WERI-Rb-1 (cell line): ENCODE data around the gene MYOT.

Experiments
- DNase-seq: peaks from one replicate; pipeline ENCODE4 v3.0.0-alpha.2; 2020
- H3K27ac ChIP-seq: fragments of 250-450 bp; sonication (Bioruptor Pico); 2 replicates; pipeline ENCODE4 v1.5.1; 2020; ENCODE audit warnings: mild to moderate bottlenecking, moderate library complexity
- H3K27me3 ChIP-seq: fragments of 250-450 bp; sonication (Bioruptor Pico); 2 replicates; pipeline ENCODE4 v1.5.1; 2021; ENCODE audit warnings: mild to moderate bottlenecking, low read depth, moderate library complexity; ENCODE audit not compliant: insufficient read depth, severe bottlenecking
- H3K36me3 ChIP-seq: fragments of 250-450 bp; sonication (Bioruptor Pico); 2 replicates; pipeline ENCODE4 v1.5.1; 2020; ENCODE audit warnings: mild to moderate bottlenecking, moderate library complexity
- H3K4me3 ChIP-seq: 2 replicates; pipeline ENCODE4 v1.5.1; 2011; ENCODE audit warnings: low read depth, mild to moderate bottlenecking, control low read depth, low read length
- H3K9me3 ChIP-seq: fragments of 250-450 bp; sonication (Bioruptor Pico); 2 replicates; pipeline ENCODE4 v1.5.1; 2021; ENCODE audit warnings: mild to moderate bottlenecking, moderate library complexity; ENCODE audit not compliant: severe bottlenecking
- CTCF ChIP-seq: IDR thresholded peaks from 2 replicates; pipeline ENCODE4 v1.5.1; 2011; ENCODE audit warnings: low read depth, mild to moderate bottlenecking, control low read depth, inconsistent platforms, low read length

The MYOT gene

GRCh38 chr5:137867664-137868063 is at the start of gene MYOT:
MYOT (plus strand) TSS chr5:137867860; CDS start chr5:137870652, 2,792 bp downstream.
- no peak for TF ChIP-seq CTCF
- no peak within 1 kb of the TSS for H3K27ac ChIP-seq
- H3K4me3 ChIP-seq: no peak within 1 kb of the TSS
- no peaks in the 10 kb centered on the region for H3K27me3 ChIP-seq
- H3K9me3 ChIP-seq: no peaks in the 10 kb centered on the region
- no peaks in the 10 kb centered on the region for H3K36me3 ChIP-seq
- DNase-seq: peak; percentile 13

DNA sequence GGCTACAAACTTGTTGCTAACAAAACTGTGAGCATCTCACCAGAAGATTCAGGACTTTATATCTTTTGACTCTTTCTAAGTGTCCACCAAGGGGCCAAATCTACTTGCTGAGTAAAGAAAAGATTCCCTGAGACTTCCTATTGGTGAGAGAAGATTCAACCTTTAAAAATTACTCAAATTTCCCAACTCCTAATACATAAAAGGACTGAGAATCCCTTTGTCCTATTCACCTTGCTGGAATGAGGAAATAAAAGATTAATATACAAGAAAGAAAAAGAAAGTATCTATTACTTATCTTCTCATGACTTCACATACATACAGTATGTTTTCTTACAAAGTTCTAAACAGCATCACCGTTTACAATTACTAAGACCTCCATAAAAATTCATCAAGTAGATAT is 47.9 kb upstream of the MYOT start:
- Histone ChIP-seq H3K36me3 (no peaks in the 10 kb centered on the region), H3K4me3 (no peak overlapping the region), H3K27me3 (no peaks in the 10 kb centered on the region), H3K27ac (no peak overlapping the region), H3K9me3 (peaks cover 2% of the 10 kb centered on the region)
- no peak for DNase-seq
- TF ChIP-seq CTCF: no peak

DNA sequence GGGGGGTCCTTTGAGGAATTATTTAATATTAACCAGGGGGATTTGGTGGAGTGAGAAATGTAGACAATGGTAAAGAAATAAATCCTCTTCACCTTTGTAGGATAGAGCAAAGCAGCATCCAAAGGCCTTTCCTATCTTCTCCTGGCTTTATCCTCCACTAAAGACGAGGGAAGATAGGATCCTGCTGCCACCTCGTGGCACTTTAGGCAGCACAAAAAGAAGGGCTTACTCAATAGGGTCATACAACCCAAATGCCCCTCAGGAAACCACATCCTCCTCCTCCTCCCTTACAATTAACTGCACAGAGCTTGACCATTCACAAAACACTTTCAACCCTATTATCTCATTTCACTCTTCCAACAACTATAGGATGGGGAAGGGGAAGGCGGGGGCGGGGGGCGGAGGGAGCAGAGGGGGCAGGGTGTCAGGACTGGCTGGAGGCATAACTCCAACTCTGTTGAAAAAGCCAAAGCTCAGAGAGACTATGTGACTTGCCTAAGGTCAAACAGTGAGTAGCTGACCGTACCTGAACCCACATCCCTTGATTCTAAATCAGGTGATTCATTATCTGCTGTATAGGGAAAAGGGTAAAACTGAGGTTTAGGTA is 45.4 kb upstream of the MYOT start:
- Histone ChIP-seq H3K9me3 (peaks cover 2% of the 10 kb centered on the region), H3K36me3 (no peaks in the 10 kb centered on the region), H3K27me3 (no peaks in the 10 kb centered on the region), H3K27ac (no peak overlapping the region), H3K4me3 (no peak overlapping the region)
- peak; percentile 64 for DNase-seq
- TF ChIP-seq CTCF: peak; percentile 75

- Histone ChIP-seq H3K9me3 (no peaks in the 10 kb centered on the region), H3K27ac (no peak overlapping the region), H3K27me3 (no peaks in the 10 kb centered on the region), H3K36me3 (no peaks in the 10 kb centered on the region), H3K4me3 (no peak overlapping the region)
- no peak for DNase-seq
- TF ChIP-seq CTCF: no peak
Measured at GRCh38 chr5:137822984-137823383, 44.7 kb upstream of the MYOT start.

GRCh38 chr5:137825165-137825564 is 42.5 kb upstream of the MYOT start:
- no peaks in the 10 kb centered on the region for H3K27me3 ChIP-seq
- H3K27ac ChIP-seq: no peak overlapping the region
- no peak for TF ChIP-seq CTCF
- no peaks in the 10 kb centered on the region for H3K36me3 ChIP-seq
- no peak for DNase-seq
- no peak overlapping the region for H3K4me3 ChIP-seq
- no peaks in the 10 kb centered on the region for H3K9me3 ChIP-seq

- no peaks in the 10 kb centered on the region for H3K9me3 ChIP-seq
Measured at GRCh38 chr5:137826067-137826466, 41.6 kb upstream of the MYOT start.

More at GRCh38 chr5:137826067-137826466, 41.6 kb upstream of the MYOT start:
- no peak overlapping the region for H3K4me3 ChIP-seq
- no peak overlapping the region for H3K27ac ChIP-seq
- no peaks in the 10 kb centered on the region for H3K27me3 ChIP-seq
- TF ChIP-seq CTCF: no peak
- no peaks in the 10 kb centered on the region for H3K36me3 ChIP-seq
- DNase-seq: no peak
